CD8-positive, alpha-beta memory T cell (primary cell): ENCODE measurements around the gene BICD1. TPM values are rescaled to one million over a fixed set of nuclear protein-coding genes. Genes with fewer than 3 reads are reported as not detected.

Experiments used
- CTCF ChIA-PET: fragments of 350-600 bp; sonication (Branson Sonifier 250); formaldehyde crosslinking; loops from one replicate; lab custom pipeline; 2021; ENCODE audit warnings: antibody characterized with exemption; lab: Charles Lee
- POLR2A ChIA-PET: fragments of 350-600 bp; sonication (Branson Sonifier 250); formaldehyde crosslinking; loops from one replicate; lab custom pipeline; 2021; ENCODE audit warnings: antibody characterized with exemption; lab: Charles Lee
- DNase-seq, 5 donors: peaks; one replicate each; pipeline versions ENCODE4 v3.0.0 to v3.0.0-alpha.2; 2020 to 2022; ENCODE audit warnings: mixed read lengths in 1 of 5
- H3K27ac ChIP-seq: one replicate; pipeline ENCODE4 v1.7.0; 2013; ENCODE audit warnings: low read depth, mild to moderate bottlenecking, low read length, moderate library complexity
- H3K27me3 ChIP-seq: 2 replicates; pipeline ENCODE4 v1.7.0; 2013; ENCODE audit warnings: low read length, mild to moderate bottlenecking; ENCODE audit not compliant: insufficient read depth, poor library complexity, severe bottlenecking
- H3K36me3 ChIP-seq: 2 replicates; pipeline ENCODE4 v1.7.0; 2013; ENCODE audit warnings: mild to moderate bottlenecking, low read length, moderate library complexity; ENCODE audit not compliant: insufficient read depth
- H3K4me1 ChIP-seq: 2 replicates; pipeline ENCODE4 v1.7.0; 2013; ENCODE audit warnings: mild to moderate bottlenecking, low read length, moderate library complexity; ENCODE audit not compliant: insufficient read depth
- H3K4me3 ChIP-seq: 2 replicates; pipeline ENCODE4 v1.7.0; 2013; ENCODE audit warnings: mild to moderate bottlenecking, low read length
- H3K9me3 ChIP-seq: 2 replicates; pipeline ENCODE4 v1.7.0; 2013; ENCODE audit warnings: mild to moderate bottlenecking, low read length
- H3K27ac Mint-ChIP-seq, 8 donors: one replicate each; pipeline ENCODE4 v1.8.0; 2020 to 2021; ENCODE audit warnings: mixed read lengths in 8 of 8, mild to moderate bottlenecking in 6 of 8, inconsistent platforms in 3 of 8, moderate library complexity in 3 of 8
- H3K27me3 Mint-ChIP-seq, 2 donors: one replicate each; pipeline ENCODE4 v1.8.0; 2020 to 2021; ENCODE audit warnings: mixed read lengths in 2 of 2, mild to moderate bottlenecking in 1 of 2, moderate library complexity in 1 of 2
- H3K36me3 Mint-ChIP-seq, 3 donors: one replicate each; pipeline ENCODE4 v1.8.0; 2020 to 2021; ENCODE audit warnings: mixed read lengths in 3 of 3, inconsistent platforms in 1 of 3, mild to moderate bottlenecking in 1 of 3
- H3K4me1 Mint-ChIP-seq, 3 donors: one replicate each; pipeline ENCODE4 v1.8.0; 2020 to 2021; ENCODE audit warnings: mixed read lengths in 3 of 3, inconsistent platforms in 1 of 3, mild to moderate bottlenecking in 1 of 3
- H3K4me3 Mint-ChIP-seq, 7 donors: one replicate each; pipeline ENCODE4 v1.8.0; 2020 to 2021; ENCODE audit warnings: mixed read lengths in 7 of 7, mild to moderate bottlenecking in 6 of 7, moderate library complexity in 4 of 7, inconsistent platforms in 2 of 7
- H3K9me3 Mint-ChIP-seq, 5 donors: one replicate each; pipeline ENCODE4 v1.8.0; 2020 to 2022; ENCODE audit warnings: mixed read lengths in 5 of 5, mild to moderate bottlenecking in 3 of 5, moderate library complexity in 2 of 5, inconsistent platforms in 1 of 5
- polyA plus RNA-seq: library from polyadenylated mRNA; unstranded; fragments of 300-500 nt; fragmentation: Illumina TruSeq; gene quantifications from one replicate; pipeline ENCODE4 v1.2.3, GENCODE V29; 2021
- total RNA-seq, 2 experiments: library from RNA; stranded (reverse); gene quantifications; one replicate each; pipeline ENCODE4 v1.2.3, GENCODE V29; 2021

Gene BICD1
- total and polyA plus RNA-seq, 3 experiments from 2014 or later, result 8.7 to 20.5 (median 18.0) TPM

- DNase-seq, result no peak
- H3K4me3 Mint-ChIP-seq, result no peak overlapping the region
- H3K27ac Mint-ChIP-seq, result no peak overlapping the region
- ChIA-PET CTCF (interaction anchor here (0.6 to 3.0 kb wide), 3 partner anchors 349 to 657 kb away, joined by 3 to 40 read pairs (median 13); no protein-coding TSS in a partner anchor), POLR2A (interaction anchor here (1.0 kb wide), 1 partner anchor 250 kb away, joined by 8 read pairs; no protein-coding TSS in a partner anchor)
- H3K27ac ChIP-seq, result no peak overlapping the region
- H3K9me3 ChIP-seq, result no peaks in the 10 kb centered on the region
- no peaks in the 10 kb centered on the region for H3K9me3 Mint-ChIP-seq
- no peaks in the 10 kb centered on the region for H3K36me3 ChIP-seq
- no peaks in the 10 kb centered on the region for H3K27me3 Mint-ChIP-seq
- peaks cover 2 to 5% (median 4%) of the 10 kb centered on the region in 3 donors for H3K4me1 Mint-ChIP-seq
- H3K27me3 ChIP-seq, result no peaks in the 10 kb centered on the region
- H3K4me1 ChIP-seq, result no peaks in the 10 kb centered on the region
- peaks cover 0 to 12% (median 5%) of the 10 kb centered on the region in 3 donors for H3K36me3 Mint-ChIP-seq
- H3K4me3 ChIP-seq, result no peak overlapping the region
Observed at GRCh38 chr12:32309811-32310736, 203.4 kb downstream of the BICD1 start.

GRCh38 chr12:32312049-32312670, 205.5 kb downstream of the BICD1 start:
- peaks cover 0 to 4% (median 2%) of the 10 kb centered on the region in 3 donors for H3K36me3 Mint-ChIP-seq
- H3K27me3 ChIP-seq, result no peaks in the 10 kb centered on the region
- no peaks in the 10 kb centered on the region for H3K27me3 Mint-ChIP-seq
- H3K27ac ChIP-seq, result no peak overlapping the region
- ChIA-PET POLR2A (no interaction called here), CTCF (interaction anchor here (0.8 to 3.0 kb wide), 6 partner anchors 249 to 659 kb away, joined by 3 to 40 read pairs (median 8); no protein-coding TSS in a partner anchor)
- no peak overlapping the region for H3K4me3 Mint-ChIP-seq
- H3K4me1 Mint-ChIP-seq, result peaks cover 2 to 5% (median 4%) of the 10 kb centered on the region in 3 donors
- DNase-seq, result peak in 2 of 5 donors; percentile 15 to 31
- H3K27ac Mint-ChIP-seq, result peak overlapping the region in 2 of 8 donors; percentile 13 to 63
- no peaks in the 10 kb centered on the region for H3K4me1 ChIP-seq
- no peaks in the 10 kb centered on the region for H3K36me3 ChIP-seq
- H3K9me3 ChIP-seq, result no peaks in the 10 kb centered on the region
- H3K9me3 Mint-ChIP-seq, result no peaks in the 10 kb centered on the region
- no peak overlapping the region for H3K4me3 ChIP-seq

- no peak for DNase-seq
- H3K4me1 ChIP-seq, result no peaks in the 10 kb centered on the region
- Mint-ChIP-seq H3K27me3 (no peaks in the 10 kb centered on the region), H3K4me1 (no peaks in the 10 kb centered on the region), H3K27ac (no peak overlapping the region), H3K9me3 (no peaks in the 10 kb centered on the region), H3K4me3 (no peak overlapping the region), H3K36me3 (peaks cover 0 to 5% (median 3%) of the 10 kb centered on the region in 3 donors)
- ChIA-PET POLR2A (no interaction called here), CTCF (no interaction called here)
- H3K9me3 ChIP-seq, result no peaks in the 10 kb centered on the region
- no peaks in the 10 kb centered on the region for H3K36me3 ChIP-seq
- H3K4me3 ChIP-seq, result no peak overlapping the region
- no peaks in the 10 kb centered on the region for H3K27me3 ChIP-seq
- no peak overlapping the region for H3K27ac ChIP-seq
Observed at GRCh38 chr12:32322354-32322753, 215.7 kb downstream of the BICD1 start.

- H3K4me1 Mint-ChIP-seq, result peaks cover 6 to 9% (median 7%) of the 10 kb centered on the region in 3 donors
- ChIA-PET POLR2A (no interaction called here), CTCF (no interaction called here)
- Histone ChIP-seq H3K9me3 (no peaks in the 10 kb centered on the region), H3K4me3 (no peak overlapping the region), H3K27me3 (no peaks in the 10 kb centered on the region), H3K4me1 (no peaks in the 10 kb centered on the region), H3K36me3 (no peaks in the 10 kb centered on the region), H3K27ac (no peak overlapping the region)
- H3K9me3 Mint-ChIP-seq, result no peaks in the 10 kb centered on the region
- peaks cover 0 to 23% (median 14%) of the 10 kb centered on the region in 3 donors for H3K36me3 Mint-ChIP-seq
- no peak overlapping the region for H3K4me3 Mint-ChIP-seq
- no peak overlapping the region for H3K27ac Mint-ChIP-seq
- DNase-seq, result no peak
- no peaks in the 10 kb centered on the region for H3K27me3 Mint-ChIP-seq
Observed at GRCh38 chr12:32331133-32331532, 224.5 kb downstream of the BICD1 start.

GRCh38 chr12:32332446-32332845, 225.8 kb downstream of the BICD1 start:
- peaks cover 2 to 22% (median 12%) of the 10 kb centered on the region in 3 donors for H3K36me3 Mint-ChIP-seq
- ChIA-PET CTCF (no interaction called here), POLR2A (no interaction called here)
- H3K27ac Mint-ChIP-seq, result peak overlapping the region in 1 of 8 donors; percentile 2
- no peaks in the 10 kb centered on the region for H3K9me3 Mint-ChIP-seq
- Histone ChIP-seq H3K27me3 (no peaks in the 10 kb centered on the region), H3K27ac (no peak overlapping the region), H3K9me3 (no peaks in the 10 kb centered on the region), H3K36me3 (peaks cover 2% of the 10 kb centered on the region), H3K4me1 (no peaks in the 10 kb centered on the region), H3K4me3 (no peak overlapping the region)
- H3K4me1 Mint-ChIP-seq, result peaks cover 6 to 9% (median 7%) of the 10 kb centered on the region in 3 donors
- DNase-seq, result no peak
- no peaks in the 10 kb centered on the region for H3K27me3 Mint-ChIP-seq
- no peak overlapping the region for H3K4me3 Mint-ChIP-seq

GRCh38 chr12:32334371-32334777, 227.7 kb downstream of the BICD1 start:
- ChIA-PET POLR2A (interaction anchor here (0.6 kb wide), 1 partner anchor 690 kb away, joined by 3 read pairs; no protein-coding TSS in a partner anchor), CTCF (no interaction called here)
- H3K4me3 ChIP-seq, result no peak overlapping the region
- H3K27me3 ChIP-seq, result no peaks in the 10 kb centered on the region
- peaks cover 9% of the 10 kb centered on the region for H3K36me3 ChIP-seq
- Mint-ChIP-seq H3K4me3 (peak overlapping the region in 1 of 7 donors; percentile 37), H3K27ac (peak overlapping the region in 2 of 8 donors; percentile 25 to 55), H3K4me1 (peaks cover 6 to 9% (median 7%) of the 10 kb centered on the region in 3 donors), H3K36me3 (peaks cover 10 to 19% (median 17%) of the 10 kb centered on the region in 3 donors), H3K27me3 (no peaks in the 10 kb centered on the region), H3K9me3 (no peaks in the 10 kb centered on the region)
- no peak overlapping the region for H3K27ac ChIP-seq
- H3K4me1 ChIP-seq, result no peaks in the 10 kb centered on the region
- no peaks in the 10 kb centered on the region for H3K9me3 ChIP-seq
- no peak for DNase-seq

GRCh38 chr12:32336261-32336660, 229.6 kb downstream of the BICD1 start:
- Mint-ChIP-seq H3K27ac (no peak overlapping the region), H3K9me3 (no peaks in the 10 kb centered on the region), H3K36me3 (peaks cover 10 to 21% (median 18%) of the 10 kb centered on the region in 3 donors), H3K4me3 (no peak overlapping the region), H3K4me1 (peaks cover 6 to 9% (median 7%) of the 10 kb centered on the region in 3 donors), H3K27me3 (no peaks in the 10 kb centered on the region)
- ChIA-PET CTCF (no interaction called here), POLR2A (no interaction called here)
- Histone ChIP-seq H3K9me3 (no peaks in the 10 kb centered on the region), H3K4me3 (no peak overlapping the region), H3K36me3 (peaks cover 9% of the 10 kb centered on the region), H3K27me3 (no peaks in the 10 kb centered on the region), H3K27ac (no peak overlapping the region), H3K4me1 (no peaks in the 10 kb centered on the region)
- no peak for DNase-seq
